Tibial nerve (tissue), 4 donors: ENCODE measurements around the gene GPR26. TPM values are rescaled to one million over a fixed set of nuclear protein-coding genes. Genes with fewer than 3 reads are reported as not detected.

Source experiments
- DNase-seq, 2 donors: peaks; one replicate each; pipeline ENCODE4 v3.0.0-alpha.2; 2019; ENCODE audit warnings: low spot score in 2 of 2
- H3K27ac ChIP-seq, 4 donors: fragments of 200-600 bp; sonication (generic) in 3 of 4; one replicate each; pipeline ENCODE4 v1.5.1; 2017 to 2019; ENCODE audit warnings: mild to moderate bottlenecking in 1 of 4
- H3K27me3 ChIP-seq, 2 donors: fragments of 200-600 bp; sonication (generic) in 1 of 2; one replicate each; pipeline versions ENCODE4 v1.5.1 to v1.6.0; 2017 to 2019
- H3K36me3 ChIP-seq, 3 donors: fragments of 200-600 bp; sonication (generic); one replicate each; pipeline ENCODE4 v1.5.1; 2018 to 2019
- H3K4me1 ChIP-seq, 4 donors: fragments of 200-600 bp; sonication (generic) in 3 of 4; one replicate each; pipeline ENCODE4 v1.5.1; 2017 to 2019
- H3K4me3 ChIP-seq, 4 donors: fragments of 200-600 bp; sonication (generic) in 3 of 4; one replicate each; pipeline ENCODE4 v1.5.1; 2017 to 2019; ENCODE audit warnings: mild to moderate bottlenecking in 1 of 4, moderate library complexity in 1 of 4
- H3K9me3 ChIP-seq, 4 donors: fragments of 200-600 bp; sonication (generic) in 3 of 4; one replicate each; pipeline ENCODE4 v1.5.1; 2017 to 2019
- CTCF ChIP-seq, 5 experiments: fragments of 200-600 bp in 3 of 5; fragments of 450-650 bp in 2 of 5; sonication (generic) in 3 of 5; IDR thresholded peaks; one replicate each; pipeline ENCODE4 v1.5.1; 2016 to 2019; ENCODE audit warnings: antibody characterized with exemption in 5 of 5, mild to moderate bottlenecking in 3 of 5, moderate library complexity in 2 of 5
- EP300 ChIP-seq, 2 donors: sonication (generic); formaldehyde crosslinking; IDR thresholded peaks; one replicate each; pipeline ENCODE4 v1.6.1; 2017; ENCODE audit warnings: antibody characterized with exemption in 2 of 2, mild to moderate bottlenecking in 1 of 2
- POLR2A ChIP-seq, 2 donors: fragments of 450-650 bp; IDR thresholded peaks; one replicate each; pipeline ENCODE4 v1.6.1; 2017; ENCODE audit warnings: antibody characterized with exemption in 2 of 2, mild to moderate bottlenecking in 2 of 2, moderate library complexity in 2 of 2
- WGBS, 2 donors: methylation state at CpG; one replicate each; pipeline ENCODE4 v1.1.5; 2018; 5-methylcytosine and 5-hydroxymethylcytosine counted together
- total RNA-seq, 4 donors: library from RNA; depleted of rRNA; stranded (reverse); fragments of >200 nt; gene quantifications; one replicate each; pipeline ENCODE4 v1.1.0, GENCODE V29; 2016

GPR26 gene
- total RNA-seq, 4 donors from 2014 or later = not detected

GRCh38 chr10:123637326-123637880 lies 28.8 kb upstream of the GPR26 start:
- H3K4me3 ChIP-seq = no peak overlapping the region
- 72 to 80% methylated on average over 6 of the region's 6 CpGs for WGBS, 2 donors
- peaks cover 0 to under 1% (median 0%) of the 10 kb centered on the region in 4 donors for H3K9me3 ChIP-seq
- H3K27ac ChIP-seq = no peak overlapping the region
- no peaks in the 10 kb centered on the region for H3K27me3 ChIP-seq
- DNase-seq = no peak
- no peaks in the 10 kb centered on the region for H3K36me3 ChIP-seq
- no peaks in the 10 kb centered on the region for H3K4me1 ChIP-seq
- TF ChIP-seq POLR2A (IDR thresholded peaks at IDR 0.05) = no peak
- TF ChIP-seq CTCF (IDR thresholded peaks at IDR 0.05) = no peak
- no peak for TF ChIP-seq EP300 (IDR thresholded peaks at IDR 0.05)

- Histone ChIP-seq H3K36me3 (no peaks in the 10 kb centered on the region), H3K27me3 (no peaks in the 10 kb centered on the region), H3K9me3 (no peaks in the 10 kb centered on the region), H3K27ac (no peak overlapping the region), H3K4me1 (no peaks in the 10 kb centered on the region), H3K4me3 (no peak overlapping the region)
- 74 to 90% methylated on average over 3 of the region's 3 CpGs for WGBS, 2 donors
- TF ChIP-seq EP300 (IDR thresholded peaks at IDR 0.05) (no peak), POLR2A (IDR thresholded peaks at IDR 0.05) (no peak), CTCF (IDR thresholded peaks at IDR 0.05) (no peak)
- DNase-seq = no peak
These were observed 27.0 kb upstream of the GPR26 start for GRCh38 chr10:123639131-123639530.

GRCh38 chr10:123640016-123640535 lies 26.1 kb upstream of the GPR26 start:
- H3K27ac ChIP-seq = no peak overlapping the region
- WGBS, 2 donors = 30 to 46% methylated on average over 3 of the region's 3 CpGs
- no peaks in the 10 kb centered on the region for H3K36me3 ChIP-seq
- no peaks in the 10 kb centered on the region for H3K9me3 ChIP-seq
- H3K4me3 ChIP-seq = no peak overlapping the region
- DNase-seq = no peak
- H3K4me1 ChIP-seq = no peaks in the 10 kb centered on the region
- TF ChIP-seq CTCF (IDR thresholded peaks at IDR 0.05) (no peak), POLR2A (IDR thresholded peaks at IDR 0.05) (no peak), EP300 (IDR thresholded peaks at IDR 0.05) (no peak)
- no peaks in the 10 kb centered on the region for H3K27me3 ChIP-seq

GRCh38 chr10:123642293-123642692 lies 23.9 kb upstream of the GPR26 start:
- Histone ChIP-seq H3K9me3 (no peaks in the 10 kb centered on the region), H3K4me3 (no peak overlapping the region), H3K27me3 (no peaks in the 10 kb centered on the region), H3K36me3 (no peaks in the 10 kb centered on the region), H3K4me1 (no peaks in the 10 kb centered on the region), H3K27ac (no peak overlapping the region)
- TF ChIP-seq CTCF (IDR thresholded peaks at IDR 0.05) (no peak), EP300 (IDR thresholded peaks at IDR 0.05) (no peak), POLR2A (IDR thresholded peaks at IDR 0.05) (no peak)
- WGBS, 2 donors = 29 to 35% methylated on average over 4 of the region's 4 CpGs
- DNase-seq = no peak

- Histone ChIP-seq H3K4me3 (no peak overlapping the region), H3K27ac (no peak overlapping the region), H3K27me3 (no peaks in the 10 kb centered on the region), H3K4me1 (no peaks in the 10 kb centered on the region), H3K36me3 (no peaks in the 10 kb centered on the region), H3K9me3 (no peaks in the 10 kb centered on the region)
- TF ChIP-seq CTCF (IDR thresholded peaks at IDR 0.05) (no peak), POLR2A (IDR thresholded peaks at IDR 0.05) (no peak), EP300 (IDR thresholded peaks at IDR 0.05) (no peak)
- DNase-seq = no peak
- WGBS, 2 donors = 55 to 60% methylated on average over 8 of the region's 8 CpGs
These were observed 23.5 kb upstream of the GPR26 start for GRCh38 chr10:123642697-123643096.
